Measurements from ENCODE around the gene RNF2. TPM values are rescaled to one million over a fixed set of nuclear protein-coding genes. Genes with fewer than 3 reads are reported as not detected.

Gene RNF2
- polyA plus RNA-seq, 1 experiment: 12.6 TPM

DNA sequence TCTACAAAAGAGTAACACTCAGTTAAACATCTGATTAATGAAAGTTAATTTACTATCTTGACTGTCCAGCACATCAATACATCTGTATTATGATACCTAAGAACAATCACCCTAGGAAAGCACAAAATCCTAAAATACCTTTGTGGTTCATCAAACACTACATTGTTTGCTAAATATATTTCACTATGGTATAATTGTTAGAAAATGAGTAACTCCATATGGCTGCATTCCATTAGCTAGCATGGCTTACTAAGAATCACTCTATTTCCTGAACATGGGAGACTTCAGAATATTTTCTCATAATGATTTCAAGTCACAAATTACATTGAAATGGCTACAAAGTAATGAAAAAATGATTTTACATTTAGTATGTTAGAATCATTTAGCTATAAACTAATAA is 98.9 kb downstream of the RNF2 start:
- POLR2A ChIA-PET: interaction anchor here (0.5 kb wide), 1 partner anchor 12 kb away, joined by 6 read pairs; no protein-coding TSS in a partner anchor
- CTCF ChIA-PET: interaction anchor here (0.7 kb wide), 1 partner anchor 39 kb away, joined by 4 read pairs; no protein-coding TSS in a partner anchor
- Histone ChIP-seq H3K4me3 (ENCODE audit: low read depth, low read length) (no peak overlapping the region), H3K27me3 (ENCODE audit: control insufficient read depth, insufficient read depth, low read length) (no peaks in the 10 kb centered on the region), H3K36me3 (ENCODE audit: control insufficient read depth, insufficient read depth, low read length) (0 out of 2 replicates have a peak, but pooled peaks cover 2% of the 10 kb centered on the region)
- DNase-seq (ENCODE audit: low read depth): no peak
- TF ChIP-seq, protein P1, sequence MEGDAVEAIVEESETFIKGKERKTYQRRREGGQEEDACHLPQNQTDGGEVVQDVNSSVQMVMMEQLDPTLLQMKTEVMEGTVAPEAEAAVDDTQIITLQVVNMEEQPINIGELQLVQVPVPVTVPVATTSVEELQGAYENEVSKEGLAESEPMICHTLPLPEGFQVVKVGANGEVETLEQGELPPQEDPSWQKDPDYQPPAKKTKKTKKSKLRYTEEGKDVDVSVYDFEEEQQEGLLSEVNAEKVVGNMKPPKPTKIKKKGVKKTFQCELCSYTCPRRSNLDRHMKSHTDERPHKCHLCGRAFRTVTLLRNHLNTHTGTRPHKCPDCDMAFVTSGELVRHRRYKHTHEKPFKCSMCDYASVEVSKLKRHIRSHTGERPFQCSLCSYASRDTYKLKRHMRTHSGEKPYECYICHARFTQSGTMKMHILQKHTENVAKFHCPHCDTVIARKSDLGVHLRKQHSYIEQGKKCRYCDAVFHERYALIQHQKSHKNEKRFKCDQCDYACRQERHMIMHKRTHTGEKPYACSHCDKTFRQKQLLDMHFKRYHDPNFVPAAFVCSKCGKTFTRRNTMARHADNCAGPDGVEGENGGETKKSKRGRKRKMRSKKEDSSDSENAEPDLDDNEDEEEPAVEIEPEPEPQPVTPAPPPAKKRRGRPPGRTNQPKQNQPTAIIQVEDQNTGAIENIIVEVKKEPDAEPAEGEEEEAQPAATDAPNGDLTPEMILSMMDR (IDR thresholded peaks at IDR 0.05; ENCODE audit: insufficient read depth, low read depth, low read length): no peak

DNA sequence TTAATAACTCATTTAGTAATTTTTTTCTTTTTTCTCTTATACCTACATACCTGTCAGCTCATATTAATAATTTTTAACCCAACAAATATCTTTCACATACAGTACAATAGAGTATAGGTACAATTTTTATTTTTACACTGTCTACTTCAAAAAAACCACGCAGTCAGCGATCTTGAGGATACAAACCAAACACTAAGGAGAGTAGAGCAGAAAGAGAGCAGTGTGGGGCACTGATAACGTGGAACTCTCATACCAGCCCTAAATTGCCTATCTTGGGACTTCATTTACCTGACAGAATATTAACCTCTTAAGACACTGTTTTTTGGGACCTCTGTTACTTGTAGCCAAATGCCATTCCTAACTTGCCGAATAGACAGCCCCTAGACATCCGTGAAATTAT is 105.9 kb downstream of the RNF2 start:
- ChIA-PET CTCF (interaction anchor here (0.7 to 1.2 kb wide), 2 partner anchors 19 to 56 kb away, joined by 3 read pairs; no protein-coding TSS in a partner anchor), POLR2A (no interaction called here)
- H3K4me3 ChIP-seq (ENCODE audit: low read depth, low read length): no peak overlapping the region
- no peak for DNase-seq (ENCODE audit: low read depth)
- H3K36me3 ChIP-seq (ENCODE audit: control insufficient read depth, insufficient read depth, low read length): 0 out of 2 replicates have a peak, but pooled peaks cover 2% of the 10 kb centered on the region
- TF ChIP-seq, protein P1 (IDR thresholded peaks at IDR 0.05; ENCODE audit: insufficient read depth, low read depth, low read length): no peak
- H3K27me3 ChIP-seq (ENCODE audit: control insufficient read depth, insufficient read depth, low read length): no peaks in the 10 kb centered on the region

Small RNA genes lying within 50 kb of the gene (small RNA-seq; reads per million reads assigned to genes)
- not detected for gene RNA5SP72 (ENCODE audit: insufficient read length, low read depth, low replicate concordance)

Other genes starting within 250 kb of the RNF2 start
- gene NIBAN1, start 71.0 kb upstream of the RNF2 start, polyA plus RNA-seq (2011; rRNA removed): 28.2 and 39.4 TPM in 2 replicates
- 13.4 and 23.4 TPM in 2 replicates for gene TRMT1L, start 111.4 kb downstream of the RNF2 start, polyA plus RNA-seq (2011; rRNA removed)
- gene SWT1, start 111.6 kb downstream of the RNF2 start, polyA plus RNA-seq (2011; rRNA removed): 0.78 and 1.7 TPM in 2 replicates